CD4-positive, alpha-beta T cell treated with Interleukin-2 at 100 ng/mL for 4 hours (primary cell): ENCODE data around the gene SMARCD1.

ENCODE experiments used
- DNase-seq: peaks from one replicate; pipeline ENCODE4 v3.0.0-alpha.2; 2020; ENCODE audit warnings: low spot score

SMARCD1 gene

DNA sequence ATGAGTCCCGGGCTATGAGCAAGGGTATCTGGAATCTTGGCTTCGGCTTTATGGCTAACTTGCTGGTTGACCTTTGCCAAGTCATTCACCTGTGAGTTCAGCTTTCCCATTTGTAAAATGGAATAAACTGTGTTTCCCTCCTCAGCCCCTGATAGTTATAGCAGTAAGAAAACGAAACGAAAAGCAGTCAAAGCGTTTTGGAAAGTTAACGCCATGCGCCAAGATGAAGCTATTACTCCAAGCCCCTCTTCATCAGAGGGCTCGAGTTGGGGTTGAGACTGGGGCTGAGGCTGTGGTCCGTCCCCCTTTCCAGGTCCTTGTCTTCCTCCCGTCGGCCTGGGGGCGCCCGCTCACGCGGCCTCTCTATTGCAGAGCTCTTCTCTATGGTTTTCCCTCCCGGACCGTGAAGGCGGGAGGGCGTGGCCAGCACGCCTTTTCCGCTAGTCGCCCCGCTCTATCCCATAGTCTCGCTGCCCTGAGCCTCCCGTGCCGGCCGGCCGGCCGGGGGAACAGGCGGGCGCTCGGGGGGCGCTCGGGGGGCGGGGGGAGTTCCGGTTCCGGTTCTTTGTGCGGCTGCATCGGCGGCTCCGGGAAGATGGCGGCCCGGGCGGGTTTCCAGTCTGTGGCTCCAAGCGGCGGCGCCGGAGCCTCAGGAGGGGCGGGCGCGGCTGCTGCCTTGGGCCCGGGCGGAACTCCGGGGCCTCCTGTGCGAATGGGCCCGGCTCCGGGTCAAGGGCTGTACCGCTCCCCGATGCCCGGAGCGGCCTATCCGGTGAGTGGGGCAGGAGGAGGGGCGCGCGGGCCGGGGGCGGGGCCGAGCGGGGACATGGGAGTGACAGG, at the start of gene SMARCD1:
SMARCD1 (plus strand) TSS at position 568 of the 840 bp plus-strand sequence; CDS start at position 596, 28 bp downstream.
- DNase-seq: peak; percentile 92

DNA sequence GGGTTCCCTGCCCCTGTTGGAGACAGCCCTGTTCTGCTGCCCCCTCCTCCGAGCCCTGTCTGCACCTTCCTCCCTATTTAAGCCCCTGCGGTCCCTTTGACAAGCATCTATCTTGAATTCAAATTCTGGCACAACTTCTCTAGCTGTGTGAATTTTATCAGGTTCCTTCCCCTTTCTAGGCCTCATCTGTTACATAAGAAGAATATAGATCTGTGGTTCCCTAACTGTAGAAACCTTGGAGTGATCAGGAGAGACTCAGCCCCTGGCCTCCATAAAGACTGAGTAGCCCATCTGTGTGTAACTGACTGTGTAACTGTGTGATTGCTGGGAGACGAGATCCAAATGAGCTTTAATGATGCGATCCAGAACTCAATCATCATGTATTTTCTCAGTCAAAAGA, 46.8 kb upstream of the SMARCD1 start:
- DNase-seq: no peak

DNA sequence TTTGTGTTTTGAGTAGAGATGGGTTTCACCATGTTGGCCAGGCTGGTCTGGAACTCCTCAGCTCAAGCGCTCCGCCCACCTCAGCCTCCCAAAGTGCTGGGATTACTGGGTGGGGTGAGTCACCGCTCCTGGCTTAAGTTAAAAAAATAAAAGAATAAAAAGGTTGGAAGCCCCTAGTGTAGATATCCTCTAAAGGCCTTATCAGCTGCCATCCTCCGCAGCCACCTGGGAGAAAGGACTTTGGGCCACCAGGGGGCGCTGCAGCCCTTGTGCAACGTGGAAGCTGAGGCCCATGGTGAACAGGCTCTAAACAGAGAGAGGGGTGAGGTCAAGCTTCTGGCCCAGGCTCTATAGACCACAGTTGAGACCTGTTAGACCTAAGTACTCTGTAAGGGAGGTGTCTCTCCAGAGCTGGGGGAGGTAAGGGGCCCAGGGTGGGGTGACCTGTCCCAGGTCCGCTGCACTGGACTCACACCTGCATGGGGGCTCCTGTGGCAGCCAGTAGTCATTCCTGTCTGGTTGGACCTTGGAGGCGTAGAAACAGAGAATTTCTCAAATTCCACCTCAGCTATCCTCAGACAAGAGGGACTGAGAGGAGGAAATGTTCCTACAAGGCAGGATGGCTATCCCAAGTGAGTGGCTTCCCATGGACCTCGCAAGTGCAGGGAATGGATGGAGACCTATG, 45.8 kb upstream of the SMARCD1 start:
- DNase-seq: peak; percentile 80

DNA sequence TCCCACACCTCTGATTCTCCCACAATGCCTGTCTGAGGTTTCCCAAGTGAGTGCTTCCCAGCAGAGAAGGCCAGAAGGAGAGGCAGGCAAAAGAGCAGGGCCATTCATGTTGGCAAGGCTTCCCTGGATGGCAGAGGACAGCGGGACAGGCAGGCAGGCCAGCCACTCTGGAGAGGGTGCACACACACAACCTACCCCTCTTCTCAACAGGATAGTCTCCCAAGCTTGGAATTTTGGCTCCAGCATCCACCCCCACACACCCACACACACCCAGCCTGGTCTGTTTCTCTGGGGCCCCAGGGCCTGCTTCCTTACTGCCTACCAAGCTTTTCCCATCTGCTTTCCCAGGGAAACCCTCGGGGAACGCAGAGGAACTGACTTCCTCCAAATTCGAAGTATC, 44.5 kb upstream of the SMARCD1 start:
- DNase-seq: no peak

DNA sequence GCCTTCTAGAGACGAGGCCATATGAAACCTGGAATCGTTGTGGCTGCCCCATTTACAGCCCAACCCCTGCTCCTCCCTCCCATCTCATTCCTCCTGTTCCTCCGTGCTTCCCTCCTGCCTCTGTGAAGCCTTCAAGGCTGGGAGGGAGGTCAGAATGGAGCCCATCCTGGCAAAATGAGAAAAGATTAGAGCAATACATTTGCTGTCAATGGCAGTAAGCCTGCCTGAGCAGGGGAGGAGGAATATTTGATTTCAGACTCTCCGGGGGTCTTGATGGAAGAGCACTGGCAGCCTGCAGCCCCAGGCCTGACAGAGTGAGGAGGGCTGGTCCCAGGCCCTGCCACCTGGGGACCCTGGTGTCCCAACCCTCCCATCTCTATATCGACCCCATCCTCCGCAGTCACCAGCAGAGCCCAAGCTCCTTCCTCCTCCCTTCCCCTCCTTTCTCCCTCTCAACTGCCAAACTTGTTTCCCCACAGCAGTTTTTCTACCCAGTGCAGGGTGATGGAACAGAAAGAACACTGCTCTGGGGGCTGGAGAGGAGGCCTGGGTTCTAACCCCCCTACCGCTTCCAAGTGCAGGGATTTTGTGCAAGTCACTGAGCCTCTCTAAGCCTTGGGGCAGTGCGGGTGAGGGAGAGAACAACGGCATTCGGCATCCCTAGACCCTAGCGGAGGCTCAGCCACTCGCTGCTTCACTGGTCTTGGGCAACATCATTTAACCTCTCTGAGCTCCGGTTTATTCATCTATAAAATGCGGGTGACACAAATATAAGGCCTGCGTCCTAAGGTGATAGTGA, 43.9 kb upstream of the SMARCD1 start:
- no peak for DNase-seq

DNA sequence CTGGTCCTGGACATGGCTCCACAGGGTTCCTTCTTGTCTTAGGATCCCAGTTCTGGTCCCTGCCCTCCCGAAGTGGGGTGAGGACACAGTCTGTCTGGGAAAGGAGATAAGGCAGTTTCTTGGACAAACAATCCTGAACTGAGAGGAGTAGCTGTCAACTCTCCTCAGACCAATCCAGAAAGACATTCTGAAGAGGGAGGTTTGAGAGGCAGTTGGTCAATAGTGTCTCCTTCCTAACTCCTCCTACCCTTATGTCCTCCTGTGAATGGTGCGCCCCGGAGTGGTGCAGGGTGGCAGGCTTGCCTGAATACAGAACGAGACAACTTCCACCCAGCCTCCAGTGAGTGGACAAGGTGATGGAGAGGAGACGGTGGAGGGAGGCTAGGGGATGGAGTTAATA, 43.2 kb upstream of the SMARCD1 start:
- DNase-seq: no peak

DNA sequence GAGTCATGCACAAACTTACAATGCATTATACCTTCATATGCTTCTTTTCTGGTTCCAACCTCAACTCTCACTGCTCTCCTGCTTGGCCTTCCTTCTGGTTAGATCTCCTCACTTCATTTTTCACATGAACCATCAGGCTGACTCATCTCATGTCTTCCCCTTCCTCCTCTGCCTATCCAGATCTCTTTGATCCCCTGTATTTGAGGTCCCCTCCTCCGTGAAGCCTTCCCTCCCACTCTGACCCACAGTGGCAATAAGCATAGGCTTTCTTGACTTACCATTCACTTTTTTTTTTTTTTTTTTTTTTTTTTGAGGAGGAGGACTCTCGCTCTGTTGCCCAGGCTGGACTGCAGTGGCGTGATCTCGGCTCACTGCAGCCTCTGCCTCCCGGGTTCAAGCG, 42.4 kb upstream of the SMARCD1 start:
- no peak for DNase-seq

DNA sequence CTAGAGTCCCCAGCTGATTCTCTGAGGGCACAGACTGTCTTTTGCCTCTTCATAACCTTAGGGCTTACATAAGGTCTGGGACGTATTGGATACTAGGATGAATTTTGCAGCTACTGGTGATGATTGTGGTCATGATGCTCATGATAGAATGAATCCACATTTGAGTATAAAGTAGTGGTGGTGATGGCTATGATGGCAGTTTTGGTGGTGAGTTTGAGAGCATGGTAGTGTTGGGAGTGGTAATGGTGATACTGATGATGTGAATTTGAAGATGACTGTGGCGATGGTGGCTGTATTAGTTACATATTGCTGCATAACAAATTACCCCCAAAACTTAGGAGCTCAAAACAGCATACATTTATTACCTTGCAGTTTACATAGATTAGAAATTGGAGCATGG, 41.8 kb upstream of the SMARCD1 start:
- no peak for DNase-seq

DNA sequence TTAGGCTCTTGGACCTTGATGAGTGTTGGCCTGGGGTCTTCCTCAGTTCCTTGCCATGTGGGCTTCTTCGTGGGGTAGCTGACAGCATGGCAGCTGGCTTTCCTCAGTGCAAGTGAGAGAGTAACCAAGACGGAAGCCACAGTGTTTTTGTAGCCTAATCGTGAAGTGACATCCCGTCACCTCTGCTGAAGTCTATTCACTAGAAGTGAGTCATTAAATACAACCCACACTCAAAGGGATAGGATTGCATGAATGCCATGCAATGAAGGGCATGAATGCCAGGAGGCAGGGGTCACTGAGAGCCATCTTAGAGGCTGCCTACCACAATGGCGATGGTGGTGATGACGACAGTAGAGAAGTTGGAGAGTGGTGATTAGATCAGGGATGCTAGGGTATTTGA, 41.3 kb upstream of the SMARCD1 start:
- no peak for DNase-seq

DNA sequence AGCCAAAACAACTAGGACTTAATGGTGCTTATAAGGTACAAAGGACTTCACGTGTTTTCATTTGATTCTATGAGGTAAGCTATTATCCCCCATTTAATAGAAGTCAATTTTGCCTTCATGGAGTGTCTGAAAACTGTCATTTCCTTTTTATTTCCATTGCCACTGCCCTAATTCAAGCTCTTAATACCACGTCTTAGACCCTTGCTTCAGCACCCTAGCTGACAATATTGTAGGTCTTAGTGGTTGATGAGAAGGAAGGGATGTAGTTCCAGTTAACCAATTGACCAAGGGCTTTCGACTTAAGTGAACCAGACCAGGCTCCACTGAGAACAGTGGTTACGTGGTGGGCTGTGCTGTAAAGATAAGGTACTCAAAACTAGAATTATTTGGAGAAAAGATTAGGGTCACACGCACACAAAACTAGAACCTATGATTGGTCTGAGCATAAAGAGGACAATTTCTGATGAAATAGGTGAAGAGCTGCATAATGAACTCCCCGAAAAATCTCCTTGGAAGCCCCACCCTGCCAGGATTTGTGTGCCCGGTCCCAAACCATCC, 37.4 kb upstream of the SMARCD1 start:
- no peak for DNase-seq

DNA sequence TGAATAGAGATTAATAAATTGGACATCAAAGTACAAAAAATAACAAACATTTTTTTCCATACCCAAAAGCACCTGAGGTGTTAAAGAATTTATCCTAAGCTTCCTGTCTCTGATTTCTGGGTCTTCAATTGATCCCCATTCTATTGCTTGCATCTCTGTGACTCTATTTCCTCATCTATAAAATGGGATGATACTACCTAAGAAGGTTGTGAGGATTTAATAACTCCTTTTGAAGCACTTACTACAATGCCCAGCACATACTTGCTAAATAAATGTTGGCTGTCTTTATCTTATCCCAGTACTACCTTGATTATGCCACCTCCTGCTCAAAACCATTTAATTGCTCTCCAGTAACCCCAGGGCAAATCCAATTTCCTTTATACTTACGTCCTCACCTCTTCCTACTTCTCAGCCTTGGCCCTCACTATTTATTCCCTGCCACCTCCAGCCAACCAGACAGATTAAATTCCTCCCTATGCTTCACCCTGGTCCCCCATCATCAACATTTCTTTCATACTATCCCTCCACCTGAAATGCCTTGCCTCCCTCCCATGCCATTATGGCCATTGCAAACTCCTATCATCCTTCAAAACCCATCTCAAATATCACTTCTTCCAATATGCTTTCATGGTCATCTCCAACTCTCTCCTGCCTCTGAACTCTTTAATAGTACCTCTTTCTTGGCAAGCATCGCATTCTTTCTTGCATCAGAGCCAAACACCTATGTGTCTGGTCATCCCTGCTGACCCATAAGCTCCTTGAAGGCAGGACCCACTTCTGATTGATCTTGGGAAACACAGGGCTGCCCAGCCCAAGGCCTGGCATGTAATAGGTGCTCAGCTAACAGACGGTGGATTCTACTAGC, 35.7 kb upstream of the SMARCD1 start:
- no peak for DNase-seq

DNA sequence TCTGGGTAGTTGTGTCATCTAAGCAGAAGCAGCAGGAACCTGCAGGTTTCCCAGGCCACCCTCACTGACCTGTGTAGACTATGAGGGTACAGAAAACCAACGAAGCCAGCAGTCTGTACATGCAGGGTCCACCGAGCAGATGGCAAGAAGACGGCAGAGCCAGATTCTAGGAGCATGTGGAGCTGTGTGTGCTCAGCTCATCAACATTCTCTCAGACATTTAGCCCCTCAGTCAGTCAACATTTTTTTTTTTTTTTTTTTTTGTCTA, 35.1 kb upstream of the SMARCD1 start:
- no peak for DNase-seq

DNA sequence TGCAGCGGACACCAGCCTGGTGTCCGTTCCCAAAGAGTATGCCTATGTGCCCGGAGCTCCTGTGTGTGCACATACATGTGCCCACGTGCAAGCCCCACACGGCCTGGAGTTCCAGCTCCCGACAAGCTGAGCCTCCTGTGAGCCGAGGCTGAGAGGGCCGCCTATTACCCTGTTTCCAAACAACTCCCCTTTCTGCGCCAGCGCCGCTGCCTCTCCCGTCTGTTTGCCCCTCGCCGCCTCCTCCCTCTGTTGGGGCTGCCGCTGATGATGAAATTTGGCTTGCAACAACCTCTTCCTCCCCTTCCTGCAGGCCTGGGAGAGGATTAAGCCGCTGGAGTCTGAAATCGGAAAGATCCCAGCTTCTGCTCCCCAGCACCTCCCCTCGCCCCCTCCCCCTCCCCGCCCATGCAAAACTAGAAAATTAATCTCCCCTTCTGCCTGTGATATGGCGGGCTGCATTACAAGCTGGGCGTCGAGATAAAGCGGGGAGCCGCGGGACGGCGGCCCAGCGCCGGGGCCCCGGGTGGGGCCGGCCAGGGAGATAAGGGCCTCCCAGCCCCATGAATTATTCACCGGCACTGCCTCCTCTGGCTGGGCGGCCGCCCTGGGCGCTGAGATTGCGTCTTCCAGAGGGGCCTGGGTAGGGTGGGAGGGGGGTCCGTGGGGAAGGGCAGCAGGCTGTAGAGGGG, 34.6 kb upstream of the SMARCD1 start:
- no peak for DNase-seq

DNA sequence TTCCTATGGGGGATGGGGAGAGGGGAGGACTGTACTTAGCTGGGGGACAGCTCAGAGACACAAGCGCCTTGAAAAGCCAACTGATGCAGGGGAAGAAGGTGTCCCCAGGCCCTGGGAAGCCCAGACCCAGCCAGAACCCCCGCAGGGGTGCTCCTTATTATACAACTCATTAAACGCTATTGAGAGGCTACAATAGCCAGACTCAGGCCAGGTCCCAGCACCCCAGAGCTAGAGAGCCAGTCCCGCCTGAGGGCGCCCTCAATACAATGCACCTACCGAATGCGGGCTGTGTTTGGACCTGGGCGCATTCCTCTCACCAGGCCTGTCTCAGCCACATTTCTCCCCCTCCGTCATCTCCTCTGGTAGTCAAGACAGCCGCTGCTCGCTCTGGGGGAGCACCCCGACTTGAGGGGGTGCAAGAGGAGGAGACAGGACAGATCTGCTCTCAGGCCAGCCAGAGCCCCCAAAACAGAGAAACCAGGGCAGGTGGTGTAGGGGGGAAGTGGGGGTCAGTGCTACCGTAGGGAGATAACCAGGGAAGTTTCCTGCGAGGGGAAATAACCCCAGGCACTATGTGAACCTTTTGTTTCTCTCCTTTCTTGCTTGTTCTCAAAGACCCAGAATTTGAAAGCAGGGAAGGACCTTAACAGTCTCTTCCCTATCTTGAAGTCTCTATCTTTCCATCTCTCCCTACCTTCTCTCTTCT, 33.9 kb upstream of the SMARCD1 start:
- no peak for DNase-seq

DNA sequence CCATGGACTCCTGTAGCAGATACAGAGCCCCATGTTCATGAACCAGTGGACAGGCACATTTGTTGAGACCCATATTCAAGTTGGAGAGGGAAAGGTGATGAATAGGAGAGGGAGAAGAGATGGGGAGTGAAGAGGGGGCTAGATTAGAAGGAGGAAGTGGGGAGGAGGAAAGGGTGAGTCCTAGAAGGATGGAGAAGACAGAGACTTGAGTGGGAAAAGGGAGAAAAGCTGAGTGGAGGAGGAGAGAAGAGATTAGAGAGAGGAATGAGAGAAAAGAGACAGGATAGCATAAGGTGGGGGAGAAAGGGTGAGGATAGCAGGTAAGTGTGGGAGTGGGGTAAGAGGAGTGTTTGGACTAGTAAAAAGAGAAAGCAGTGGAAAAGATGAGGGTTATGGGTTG, 32.6 kb upstream of the SMARCD1 start:
- DNase-seq: no peak

DNA sequence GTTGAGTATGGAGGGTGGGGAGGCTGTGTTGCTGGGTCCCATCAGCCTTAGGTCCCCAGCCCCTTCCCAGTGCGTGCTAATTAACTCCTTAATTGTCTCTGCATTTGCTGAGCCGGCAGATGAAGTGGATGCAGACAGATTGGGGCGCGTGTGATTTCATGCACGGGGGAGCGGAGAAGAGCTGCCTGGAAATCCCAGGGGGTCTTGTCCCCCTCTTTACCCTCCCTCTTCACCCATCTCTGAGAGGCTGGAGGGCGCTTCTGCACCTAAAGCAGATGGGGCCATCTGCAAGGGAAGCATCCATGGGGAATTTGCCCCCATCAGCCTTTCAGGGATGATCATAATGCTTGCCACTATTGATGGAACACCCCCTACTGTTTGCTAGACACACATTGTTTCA, 32.2 kb upstream of the SMARCD1 start:
- DNase-seq: no peak

DNA sequence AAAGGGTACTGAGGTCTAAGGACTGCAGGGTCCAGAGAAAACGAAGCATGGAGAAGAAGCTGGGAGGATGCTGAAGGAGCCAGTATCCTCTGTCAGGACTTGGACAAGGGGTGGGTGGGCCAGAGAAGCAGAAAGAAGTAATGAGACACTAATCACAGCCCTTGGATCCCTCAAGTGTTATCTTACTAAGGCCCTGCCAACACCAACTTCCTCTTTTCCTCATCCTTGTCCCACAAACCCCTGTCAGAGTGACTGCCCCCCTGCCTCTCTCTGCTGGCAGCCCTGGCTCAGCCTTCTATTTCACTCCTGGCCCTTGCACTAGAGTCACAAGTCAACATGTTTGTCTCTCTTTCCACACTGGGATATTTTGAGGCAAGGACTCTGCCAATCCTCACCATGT, 31.6 kb upstream of the SMARCD1 start:
- no peak for DNase-seq

DNA sequence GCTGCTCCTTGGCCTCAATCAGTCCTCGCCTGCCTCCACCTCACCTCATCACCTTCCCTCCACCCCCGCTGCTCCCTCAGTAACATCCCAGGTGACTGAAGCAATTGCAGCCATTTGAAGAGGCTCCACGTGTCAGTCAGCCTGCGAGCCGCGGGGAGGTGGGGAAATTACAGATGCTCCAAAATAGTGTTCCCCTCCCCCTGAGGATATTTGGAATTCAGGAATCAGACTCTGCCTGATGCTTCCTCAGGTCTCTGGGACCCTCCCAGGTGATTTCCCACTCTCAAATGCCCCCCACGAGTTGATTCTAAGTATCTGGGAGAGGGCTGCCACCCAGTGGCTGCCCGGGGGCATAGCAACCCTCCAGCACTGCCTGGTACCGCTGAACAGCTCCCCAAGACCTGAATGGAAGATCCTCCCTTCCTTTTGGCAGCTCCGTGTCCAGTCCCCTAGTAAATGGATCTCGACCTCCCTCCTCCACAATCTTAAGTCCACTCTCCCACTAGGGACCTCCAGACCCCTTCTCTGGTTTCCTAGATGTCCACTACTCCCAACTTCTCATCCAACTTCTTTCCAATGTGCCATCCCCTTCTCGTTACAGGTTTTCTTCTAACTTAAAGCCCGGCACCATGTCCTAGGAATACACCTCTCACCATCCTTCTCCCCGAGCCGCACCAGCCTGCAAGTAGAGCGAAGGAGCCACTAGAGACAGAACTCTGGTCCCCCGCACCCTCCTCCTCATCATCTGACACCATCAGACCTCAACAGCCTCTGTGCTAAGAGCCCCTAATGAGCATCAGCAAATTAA, 29.1 kb upstream of the SMARCD1 start:
- DNase-seq: peak; percentile 51

DNA sequence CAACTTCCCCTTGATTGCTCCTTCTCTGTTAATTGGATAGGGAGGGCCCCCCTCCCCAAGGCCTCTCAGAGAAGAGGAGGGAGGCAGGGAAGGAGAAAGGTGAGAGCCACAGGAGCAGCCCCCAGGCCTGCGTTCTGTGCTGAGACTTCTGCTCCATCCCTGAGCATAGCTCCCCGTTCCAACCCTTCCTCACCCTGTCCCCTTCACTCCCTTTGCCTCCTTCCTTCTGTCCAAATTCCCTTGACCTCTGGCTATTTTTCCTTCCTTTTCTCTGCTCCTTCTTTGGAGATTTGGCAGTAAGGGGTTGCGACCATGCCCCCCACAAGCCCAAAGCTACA, 28.5 kb upstream of the SMARCD1 start:
- DNase-seq: no peak
